Endothelial cell of umbilical vein (primary cell): ENCODE results near the gene PIGA.

Source experiments
- POLR2AphosphoS5 ChIP-seq: IDR thresholded peaks from 2 replicates; pipeline ENCODE4 v1.6.1; 2012; ENCODE audit warnings: low read depth, mild to moderate bottlenecking, control low read depth, low read length, moderate library complexity; ENCODE audit not compliant: insufficient read depth
- TF ChIP-seq, protein P1 (sequence below), 2 donors: IDR thresholded peaks; 1 replicate in 1 of 2; 2 replicates in 1 of 2; pipeline ENCODE4 v1.5.1; 2011; ENCODE audit warnings: low read length in 2 of 2, mild to moderate bottlenecking in 2 of 2, moderate library complexity in 2 of 2, control low read depth in 1 of 2, inconsistent platforms in 1 of 2, low read depth in 1 of 2; ENCODE audit not compliant: insufficient read depth in 1 of 2; ENCODE audit errors: extremely low read depth in 1 of 2
- TF ChIP-seq, protein P2 (sequence below): IDR thresholded peaks from 2 replicates; pipeline ENCODE4 v1.6.1; 2011; ENCODE audit not compliant: insufficient read depth, insufficient read length

DNA sequence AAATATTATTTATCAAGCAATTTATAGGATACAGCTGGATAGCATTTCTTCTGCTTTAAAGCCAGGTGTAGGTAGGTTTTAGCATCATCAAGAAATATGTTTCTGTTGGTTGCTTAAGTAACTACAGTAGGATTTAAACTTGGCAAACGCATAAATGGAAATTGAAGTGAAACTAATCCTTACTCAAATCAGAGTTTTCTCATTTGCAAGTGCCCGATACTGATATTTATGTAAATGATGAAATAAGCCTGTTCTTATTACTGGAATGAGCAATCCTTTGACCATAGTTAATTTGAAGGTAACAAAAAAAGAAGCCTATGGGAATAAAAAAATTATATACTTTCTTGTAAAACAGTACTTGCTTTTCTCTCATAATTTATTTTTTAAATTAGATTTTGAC is 23.2 kb upstream of the PIGA start:
- TF ChIP-seq POLR2AphosphoS5: no peak
- TF ChIP-seq, protein P1, sequence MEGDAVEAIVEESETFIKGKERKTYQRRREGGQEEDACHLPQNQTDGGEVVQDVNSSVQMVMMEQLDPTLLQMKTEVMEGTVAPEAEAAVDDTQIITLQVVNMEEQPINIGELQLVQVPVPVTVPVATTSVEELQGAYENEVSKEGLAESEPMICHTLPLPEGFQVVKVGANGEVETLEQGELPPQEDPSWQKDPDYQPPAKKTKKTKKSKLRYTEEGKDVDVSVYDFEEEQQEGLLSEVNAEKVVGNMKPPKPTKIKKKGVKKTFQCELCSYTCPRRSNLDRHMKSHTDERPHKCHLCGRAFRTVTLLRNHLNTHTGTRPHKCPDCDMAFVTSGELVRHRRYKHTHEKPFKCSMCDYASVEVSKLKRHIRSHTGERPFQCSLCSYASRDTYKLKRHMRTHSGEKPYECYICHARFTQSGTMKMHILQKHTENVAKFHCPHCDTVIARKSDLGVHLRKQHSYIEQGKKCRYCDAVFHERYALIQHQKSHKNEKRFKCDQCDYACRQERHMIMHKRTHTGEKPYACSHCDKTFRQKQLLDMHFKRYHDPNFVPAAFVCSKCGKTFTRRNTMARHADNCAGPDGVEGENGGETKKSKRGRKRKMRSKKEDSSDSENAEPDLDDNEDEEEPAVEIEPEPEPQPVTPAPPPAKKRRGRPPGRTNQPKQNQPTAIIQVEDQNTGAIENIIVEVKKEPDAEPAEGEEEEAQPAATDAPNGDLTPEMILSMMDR (IDR thresholded peaks at IDR 0.05; ENCODE audit: extremely low read depth in 1 of 2, insufficient read depth in 1 of 2, low read depth in 1 of 2, low read length in 2 of 2): no peak
- TF ChIP-seq, protein P2, sequence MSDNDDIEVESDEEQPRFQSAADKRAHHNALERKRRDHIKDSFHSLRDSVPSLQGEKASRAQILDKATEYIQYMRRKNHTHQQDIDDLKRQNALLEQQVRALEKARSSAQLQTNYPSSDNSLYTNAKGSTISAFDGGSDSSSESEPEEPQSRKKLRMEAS: no peak
